Measurements from ENCODE around the gene DCTD.

DNA sequence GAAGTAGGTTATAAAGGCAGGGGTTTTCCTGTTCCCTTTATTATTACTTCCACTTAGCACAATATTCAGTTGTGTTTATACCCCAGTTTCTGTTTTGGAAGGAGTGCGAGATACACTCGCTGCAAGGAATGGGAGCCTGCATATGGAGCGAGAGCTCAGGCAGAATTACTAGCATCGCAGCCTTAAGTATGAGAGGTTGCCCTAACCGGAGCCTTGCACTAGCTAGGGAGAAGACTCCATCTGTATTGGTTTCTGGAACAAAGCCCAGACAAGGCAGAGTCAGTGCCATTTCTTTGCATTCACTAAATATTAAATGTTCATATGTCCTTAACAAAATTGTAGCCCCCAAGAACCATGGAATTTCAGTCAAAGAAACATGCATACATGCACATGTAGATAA lies 6.2 kb upstream of the DCTD start:
- no peak for TF ChIP-seq EZH2 (IDR thresholded peaks at IDR 0.05; ENCODE audit: insufficient read depth, poor library complexity, severe bottlenecking)
- TF ChIP-seq EZH2phosphoT487 (IDR thresholded peaks at IDR 0.05; ENCODE audit: insufficient read depth, low read depth), result no peak
